ENCODE results near the gene BCAS3.

DNA sequence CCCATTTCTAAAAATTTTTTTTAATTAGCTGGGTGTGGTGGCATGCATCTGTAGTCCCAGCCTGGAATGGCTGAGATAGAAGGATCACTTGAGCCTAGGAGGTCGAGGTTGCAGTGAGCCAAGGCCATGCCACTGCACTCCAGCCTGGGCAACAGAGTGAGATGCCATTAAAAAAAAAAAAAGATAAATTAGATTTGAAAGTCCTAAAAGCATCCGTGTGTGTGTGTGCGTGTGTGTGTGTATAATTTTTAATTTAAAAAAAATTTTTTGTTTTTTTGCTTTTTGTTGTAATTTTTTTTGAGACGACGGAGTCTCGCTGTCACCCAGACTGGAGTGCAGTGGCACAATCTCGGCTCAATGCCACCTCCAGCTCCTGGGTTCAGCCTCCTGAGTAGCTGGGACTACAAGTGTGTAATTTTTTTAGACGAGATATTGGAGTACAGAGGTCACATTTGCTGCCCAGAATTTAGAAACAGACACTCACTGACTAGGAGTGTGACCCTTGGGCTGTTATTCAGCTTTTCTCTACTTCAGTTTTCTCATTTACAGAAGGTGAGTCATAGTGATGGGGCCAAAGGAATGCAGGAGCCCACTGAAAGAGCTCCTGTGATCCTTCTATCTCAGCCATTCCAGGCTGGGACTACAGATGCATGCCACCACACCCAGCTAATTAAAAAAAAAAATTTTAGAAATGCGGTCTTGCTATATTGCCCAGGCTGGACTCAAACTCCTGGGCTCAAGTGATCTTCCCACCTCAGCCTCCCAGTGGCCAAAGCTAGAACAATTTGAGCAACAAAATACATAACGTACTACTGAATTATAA lies 749.0 kb downstream of the BCAS3 start:
- TF ChIP-seq, protein P1, sequence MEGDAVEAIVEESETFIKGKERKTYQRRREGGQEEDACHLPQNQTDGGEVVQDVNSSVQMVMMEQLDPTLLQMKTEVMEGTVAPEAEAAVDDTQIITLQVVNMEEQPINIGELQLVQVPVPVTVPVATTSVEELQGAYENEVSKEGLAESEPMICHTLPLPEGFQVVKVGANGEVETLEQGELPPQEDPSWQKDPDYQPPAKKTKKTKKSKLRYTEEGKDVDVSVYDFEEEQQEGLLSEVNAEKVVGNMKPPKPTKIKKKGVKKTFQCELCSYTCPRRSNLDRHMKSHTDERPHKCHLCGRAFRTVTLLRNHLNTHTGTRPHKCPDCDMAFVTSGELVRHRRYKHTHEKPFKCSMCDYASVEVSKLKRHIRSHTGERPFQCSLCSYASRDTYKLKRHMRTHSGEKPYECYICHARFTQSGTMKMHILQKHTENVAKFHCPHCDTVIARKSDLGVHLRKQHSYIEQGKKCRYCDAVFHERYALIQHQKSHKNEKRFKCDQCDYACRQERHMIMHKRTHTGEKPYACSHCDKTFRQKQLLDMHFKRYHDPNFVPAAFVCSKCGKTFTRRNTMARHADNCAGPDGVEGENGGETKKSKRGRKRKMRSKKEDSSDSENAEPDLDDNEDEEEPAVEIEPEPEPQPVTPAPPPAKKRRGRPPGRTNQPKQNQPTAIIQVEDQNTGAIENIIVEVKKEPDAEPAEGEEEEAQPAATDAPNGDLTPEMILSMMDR (IDR thresholded peaks at IDR 0.05; ENCODE audit: low read length) = no peak
- no peak for TF ChIP-seq EZH2 (IDR thresholded peaks at IDR 0.05; ENCODE audit: borderline replicate concordance, low read length)

Data from OCI-LY1 (cell line).